Left ventricle myocardium inferior (tissue), 1 donor: ENCODE measurements around the gene LBX1. TPM values are rescaled to one million over a fixed set of nuclear protein-coding genes. Genes with fewer than 3 reads are reported as not detected.

Experiments used
- DNase-seq: peaks from one replicate; pipeline ENCODE4 v3.0.0-alpha.2; 2020
- H3K27ac ChIP-seq: fragments of 200-600 bp; replicated peaks from 2 replicates; pipeline ENCODE4 v1.8.0; 2021
- H3K27me3 ChIP-seq: fragments of 200-600 bp; 2 replicates; pipeline ENCODE4 v1.8.0; 2021; ENCODE audit warnings: low read depth
- H3K36me3 ChIP-seq: fragments of 200-600 bp; 2 replicates; pipeline ENCODE4 v1.8.0; 2021
- H3K4me1 ChIP-seq: fragments of 200-600 bp; 2 replicates; pipeline ENCODE4 v1.8.0; 2021
- H3K4me3 ChIP-seq: fragments of 200-600 bp; 2 replicates; pipeline ENCODE4 v1.8.0; 2021; ENCODE audit warnings: mild to moderate bottlenecking, moderate library complexity
- H3K9me3 ChIP-seq: fragments of 200-600 bp; replicated peaks from 2 replicates; pipeline ENCODE4 v1.8.0; 2021
- intact Hi-C: fragments of 100-400 bp; cut with micrococcal nuclease; formaldehyde crosslinking; loops from one replicate; pipeline ENCODE4 v1.11.0; 2022
- total RNA-seq: library from RNA; stranded (reverse); fragmentation: NEBNext Ultra II Directional; extraction: Animal tissue kit (Norgen Biotek cat#: 25700); gene quantifications from one replicate; pipeline ENCODE4 v1.2.1, GENCODE V29; 2021
- TF ChIP-seq, protein P1 (sequence below): fragments of 200-600 bp; IDR thresholded peaks from 2 replicates; pipeline ENCODE4 v1.8.0; 2021; ENCODE audit warnings: antibody characterized with exemption, mild to moderate bottlenecking, borderline replicate concordance
- donor health status: DM: no; HTN: yes; CAD: no; lungs with severe emphysema.

Gene LBX1
- total RNA-seq, 1 donor from 2014 or later, result not detected

DNA sequence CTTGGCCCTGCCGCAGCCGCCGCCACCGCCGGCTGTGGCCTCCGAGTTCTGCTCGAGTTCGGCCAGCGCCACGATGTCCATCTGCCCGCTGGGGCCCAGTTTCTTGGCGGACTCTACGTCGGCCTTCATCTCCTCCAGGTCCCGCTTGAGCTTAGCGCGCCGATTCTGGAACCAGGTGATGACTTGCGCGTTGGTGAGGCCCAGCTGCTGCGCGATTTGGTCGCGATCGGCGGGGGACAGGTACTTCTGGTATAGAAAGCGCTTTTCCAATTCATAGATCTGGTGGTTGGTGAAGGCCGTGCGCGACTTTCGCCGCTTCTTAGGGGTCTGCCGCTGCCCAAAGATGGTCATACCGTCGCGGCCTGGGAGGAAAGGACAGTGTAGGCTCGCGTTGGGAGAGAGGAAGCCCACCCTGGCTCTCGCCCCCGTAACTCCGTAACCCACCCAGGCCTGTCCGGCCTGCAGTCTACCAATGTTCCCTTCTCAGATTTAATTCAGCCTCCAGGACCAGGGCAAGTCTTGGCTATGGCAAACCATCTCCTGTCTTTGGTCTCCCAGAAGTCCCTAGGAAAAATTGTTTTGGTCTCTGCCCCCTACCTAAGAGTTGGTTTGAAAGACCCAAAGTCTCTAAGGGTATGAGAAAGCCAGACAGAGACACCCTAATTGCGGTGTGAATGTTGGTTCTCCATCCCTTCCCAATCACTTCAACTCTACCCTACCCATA, 1.7 kb downstream of the LBX1 start:
- Histone ChIP-seq H3K27me3 (peaks cover 100% of the 10 kb centered on the region), H3K27ac (no peak overlapping the region), H3K4me3 (peak overlapping the region; percentile 54), H3K36me3 (no peaks in the 10 kb centered on the region), H3K4me1 (peaks cover 78% of the 10 kb centered on the region), H3K9me3 (no peaks in the 10 kb centered on the region)
- intact Hi-C loops, result no loop called here
- no peak for DNase-seq
- TF ChIP-seq, protein P1, sequence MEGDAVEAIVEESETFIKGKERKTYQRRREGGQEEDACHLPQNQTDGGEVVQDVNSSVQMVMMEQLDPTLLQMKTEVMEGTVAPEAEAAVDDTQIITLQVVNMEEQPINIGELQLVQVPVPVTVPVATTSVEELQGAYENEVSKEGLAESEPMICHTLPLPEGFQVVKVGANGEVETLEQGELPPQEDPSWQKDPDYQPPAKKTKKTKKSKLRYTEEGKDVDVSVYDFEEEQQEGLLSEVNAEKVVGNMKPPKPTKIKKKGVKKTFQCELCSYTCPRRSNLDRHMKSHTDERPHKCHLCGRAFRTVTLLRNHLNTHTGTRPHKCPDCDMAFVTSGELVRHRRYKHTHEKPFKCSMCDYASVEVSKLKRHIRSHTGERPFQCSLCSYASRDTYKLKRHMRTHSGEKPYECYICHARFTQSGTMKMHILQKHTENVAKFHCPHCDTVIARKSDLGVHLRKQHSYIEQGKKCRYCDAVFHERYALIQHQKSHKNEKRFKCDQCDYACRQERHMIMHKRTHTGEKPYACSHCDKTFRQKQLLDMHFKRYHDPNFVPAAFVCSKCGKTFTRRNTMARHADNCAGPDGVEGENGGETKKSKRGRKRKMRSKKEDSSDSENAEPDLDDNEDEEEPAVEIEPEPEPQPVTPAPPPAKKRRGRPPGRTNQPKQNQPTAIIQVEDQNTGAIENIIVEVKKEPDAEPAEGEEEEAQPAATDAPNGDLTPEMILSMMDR, result no peak

DNA sequence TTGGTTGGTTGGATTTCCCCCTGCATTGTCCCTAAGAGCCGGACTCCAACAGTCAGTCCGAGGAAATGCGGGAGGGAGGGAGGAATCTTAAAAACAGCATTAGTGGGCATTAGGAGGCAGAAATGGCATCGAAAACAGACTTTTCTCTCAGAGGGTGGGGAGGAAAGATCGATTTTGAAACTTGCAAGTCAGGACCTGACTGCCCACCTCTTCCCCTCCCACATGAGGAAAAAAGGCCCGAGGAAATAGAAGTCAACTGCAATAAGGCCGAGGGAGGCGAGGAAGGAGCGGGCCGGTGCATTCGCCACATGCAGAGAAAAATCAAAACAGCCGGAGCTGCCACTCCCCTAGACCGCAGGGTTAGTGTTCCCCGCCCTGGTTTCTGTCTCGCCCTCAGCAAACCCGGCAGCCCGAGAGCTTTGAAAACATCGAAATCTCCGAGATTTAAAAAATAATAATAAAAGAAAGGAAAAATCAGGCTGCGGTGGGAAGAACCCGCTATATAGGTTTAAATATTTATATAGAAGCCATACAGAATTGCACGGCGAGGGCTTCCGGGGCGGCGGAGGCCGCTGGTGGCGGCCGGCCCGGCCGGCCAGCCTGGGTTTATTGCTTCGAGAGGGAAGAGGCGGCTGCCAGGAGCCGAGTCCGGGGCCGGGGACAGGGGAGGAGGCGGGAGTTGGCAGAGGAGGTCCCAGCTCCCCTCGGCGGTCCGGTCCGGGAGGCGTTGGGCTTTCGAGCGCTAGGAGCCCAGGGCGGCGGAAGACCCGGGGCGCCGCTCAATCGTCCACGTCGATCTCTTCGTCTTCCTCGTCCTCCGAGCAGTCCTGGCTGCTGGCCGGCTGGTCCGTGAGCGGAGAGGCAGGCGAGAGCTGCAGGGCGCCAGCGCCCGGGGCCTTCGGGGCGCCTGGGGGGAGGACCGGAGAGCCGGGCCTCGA, 2.5 kb downstream of the LBX1 start:
- peaks cover 100% of the 10 kb centered on the region for H3K27me3 ChIP-seq
- peaks cover 81% of the 10 kb centered on the region for H3K4me1 ChIP-seq

DNA sequence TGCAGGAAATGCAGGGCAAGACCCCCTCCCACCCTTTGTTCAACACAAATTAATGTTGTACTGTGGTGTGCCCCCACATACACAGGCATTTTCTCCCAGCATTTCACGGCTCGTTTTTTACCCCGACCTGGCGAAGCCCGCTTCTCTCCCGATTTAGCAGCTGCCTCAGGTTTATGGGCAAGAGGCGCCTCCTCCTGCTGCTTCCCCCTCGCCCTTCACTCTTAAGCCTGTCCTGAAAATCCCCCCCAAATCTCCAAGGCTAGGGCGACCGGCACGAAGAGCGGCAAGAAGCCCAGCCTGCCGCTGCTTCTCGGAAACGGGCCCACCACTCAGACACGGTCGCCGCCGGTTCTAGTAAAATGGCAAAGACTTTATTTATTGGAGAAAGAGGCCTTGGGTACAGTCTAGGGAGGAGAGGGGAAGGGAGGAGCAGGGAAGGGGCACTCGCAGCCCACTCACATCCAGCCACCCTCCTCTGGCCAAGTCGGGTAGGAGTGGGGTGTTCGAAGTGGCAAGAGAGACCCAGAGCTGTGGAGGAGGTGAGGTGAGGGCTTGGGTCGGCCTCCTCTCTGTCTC, 3.3 kb downstream of the LBX1 start:
- Histone ChIP-seq H3K4me3 (peak overlapping the region; percentile 54), H3K27me3 (peaks cover 100% of the 10 kb centered on the region), H3K4me1 (peaks cover 81% of the 10 kb centered on the region), H3K36me3 (no peaks in the 10 kb centered on the region), H3K27ac (no peak overlapping the region), H3K9me3 (no peaks in the 10 kb centered on the region)
- intact Hi-C loops, result no loop called here
- TF ChIP-seq, protein P1, result no peak
- no peak for DNase-seq

More for the DNA sequence above, 2.5 kb downstream of the LBX1 start:
- peak overlapping the region; percentile 54 for H3K4me3 ChIP-seq
- intact Hi-C loops, result no loop called here
- H3K36me3 ChIP-seq, result no peaks in the 10 kb centered on the region
- TF ChIP-seq, protein P1, result no peak
- H3K9me3 ChIP-seq, result no peaks in the 10 kb centered on the region
- no peak for DNase-seq
- no peak overlapping the region for H3K27ac ChIP-seq

DNA sequence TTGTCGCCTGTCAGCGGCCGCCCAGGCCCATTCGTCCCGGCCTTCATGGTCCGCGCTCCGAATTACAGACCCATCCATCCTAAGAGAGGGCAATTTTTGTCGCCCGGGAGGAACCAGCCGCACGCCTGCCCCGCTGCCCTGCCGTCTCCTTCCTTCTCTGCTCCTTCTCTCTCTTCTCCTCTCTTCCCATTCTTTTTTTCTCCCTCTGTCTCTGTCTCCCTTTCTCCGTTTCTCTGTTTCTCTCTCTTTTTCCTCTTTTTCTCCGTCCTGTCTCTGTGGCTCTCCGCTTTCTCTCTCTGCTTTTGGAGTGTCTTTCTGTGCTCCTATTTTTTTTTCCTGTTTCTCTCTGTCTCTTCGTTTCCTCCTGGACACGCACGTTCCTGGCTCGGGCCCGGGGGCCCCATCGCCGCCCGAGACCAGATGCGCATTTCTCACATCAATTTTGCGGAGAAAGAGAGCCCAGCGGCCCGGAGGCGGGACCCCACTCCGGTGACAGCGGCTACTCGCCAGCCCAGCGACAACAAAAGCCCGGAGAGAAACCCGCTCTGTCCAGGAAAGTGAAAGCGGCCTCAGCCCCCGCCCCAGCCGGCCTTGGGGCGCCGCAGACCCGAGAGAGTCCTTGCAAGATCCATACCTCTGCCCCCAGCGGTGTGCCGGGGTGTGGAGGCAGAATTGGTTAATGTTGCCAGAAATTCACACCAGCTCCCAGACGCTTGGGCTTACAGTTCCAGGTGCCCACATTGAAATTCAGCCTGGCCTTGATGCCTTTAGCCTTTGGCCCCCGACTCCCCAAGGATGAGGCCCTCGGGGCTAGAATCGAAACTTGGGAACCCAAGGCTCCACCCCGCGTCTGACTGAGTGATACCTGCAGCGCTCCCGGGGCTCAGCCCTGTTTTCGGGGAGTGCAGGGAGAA, 4.1 kb downstream of the LBX1 start:
- Histone ChIP-seq H3K9me3 (no peaks in the 10 kb centered on the region), H3K27me3 (peaks cover 100% of the 10 kb centered on the region), H3K4me3 (peak overlapping the region; percentile 54), H3K36me3 (no peaks in the 10 kb centered on the region), H3K27ac (no peak overlapping the region), H3K4me1 (peaks cover 78% of the 10 kb centered on the region)
- DNase-seq, result no peak
- TF ChIP-seq, protein P1, result no peak
- intact Hi-C loops, result no loop called here
